Left forelimb (tissue), 1 donor: ENCODE data around the gene TM2D1.
"Not testable (repeated sequence)": the region's sequence is repeated elsewhere in the genome, so short reads cannot be mapped to it uniquely, and the experiment has no call there.

Experiments
- DNase-seq: peaks from one replicate; pipeline ENCODE4 v3.0.0-alpha.2; 2018; ENCODE audit warnings: low spot score

TM2D1 gene

GRCh38 chr1:61724813-61725694, at the start of gene TM2D1:
Gene TM2D1 (minus strand): TSS chr1:61725141. CDS start chr1:61725120, 21 bp downstream.
- DNase-seq: peak; percentile 92

GRCh38 chr1:61770131-61770530, 45.2 kb upstream of the TM2D1 start:
- DNase-seq: no peak

GRCh38 chr1:61757950-61758349, 33.0 kb upstream of the TM2D1 start:
- no peak for DNase-seq

GRCh38 chr1:61756773-61757172, 31.8 kb upstream of the TM2D1 start:
- DNase-seq: no peak

GRCh38 chr1:61754545-61754944, 29.6 kb upstream of the TM2D1 start:
- DNase-seq: no peak

GRCh38 chr1:61753998-61754508, 29.1 kb upstream of the TM2D1 start:
- no peak for DNase-seq

- no peak for DNase-seq
These were observed 28.0 kb upstream of the TM2D1 start for GRCh38 chr1:61752921-61753389.

GRCh38 chr1:61749574-61749973, 24.6 kb upstream of the TM2D1 start:
- DNase-seq: no peak

- DNase-seq: no peak
These were observed 23.6 kb upstream of the TM2D1 start for GRCh38 chr1:61748566-61748965.

GRCh38 chr1:61746813-61747212, 21.9 kb upstream of the TM2D1 start:
- no peak for DNase-seq

- DNase-seq: no peak
These were observed 19.0 kb upstream of the TM2D1 start for GRCh38 chr1:61743716-61744580.

- no peak for DNase-seq
These were observed 18.4 kb upstream of the TM2D1 start for GRCh38 chr1:61743431-61743705.

GRCh38 chr1:61742620-61743430, 17.9 kb upstream of the TM2D1 start:
- peak; percentile 81 for DNase-seq

- peak; percentile 76 for DNase-seq
These were observed 17.0 kb upstream of the TM2D1 start, which contains the start of gene PATJ for GRCh38 chr1:61741711-61742619. Gene PATJ (plus strand): TSS chr1:61742480. CDS start chr1:61762893, 20,413 bp downstream.

GRCh38 chr1:61740751-61741700, 16.1 kb upstream of the TM2D1 start:
- no peak for DNase-seq

- no peak for DNase-seq
These were observed 7.8 kb upstream of the TM2D1 start for GRCh38 chr1:61732726-61733125.

GRCh38 chr1:61730679-61731078, 5.7 kb upstream of the TM2D1 start:
- not testable (repeated sequence) for DNase-seq

- DNase-seq: no peak
These were observed 2.6 kb upstream of the TM2D1 start for GRCh38 chr1:61727544-61727943.

- no peak for DNase-seq
These were observed 482 bp downstream of the TM2D1 start for GRCh38 chr1:61724506-61724812.
